ENCODE data around the gene PPP1R12B. TPM values are rescaled to one million over a fixed set of nuclear protein-coding genes. Genes with fewer than 3 reads are reported as not detected.

Gene PPP1R12B
- total RNA-seq, 4 donors from 2014 or later, result 747 to 1,375 (median 979) TPM

DNA sequence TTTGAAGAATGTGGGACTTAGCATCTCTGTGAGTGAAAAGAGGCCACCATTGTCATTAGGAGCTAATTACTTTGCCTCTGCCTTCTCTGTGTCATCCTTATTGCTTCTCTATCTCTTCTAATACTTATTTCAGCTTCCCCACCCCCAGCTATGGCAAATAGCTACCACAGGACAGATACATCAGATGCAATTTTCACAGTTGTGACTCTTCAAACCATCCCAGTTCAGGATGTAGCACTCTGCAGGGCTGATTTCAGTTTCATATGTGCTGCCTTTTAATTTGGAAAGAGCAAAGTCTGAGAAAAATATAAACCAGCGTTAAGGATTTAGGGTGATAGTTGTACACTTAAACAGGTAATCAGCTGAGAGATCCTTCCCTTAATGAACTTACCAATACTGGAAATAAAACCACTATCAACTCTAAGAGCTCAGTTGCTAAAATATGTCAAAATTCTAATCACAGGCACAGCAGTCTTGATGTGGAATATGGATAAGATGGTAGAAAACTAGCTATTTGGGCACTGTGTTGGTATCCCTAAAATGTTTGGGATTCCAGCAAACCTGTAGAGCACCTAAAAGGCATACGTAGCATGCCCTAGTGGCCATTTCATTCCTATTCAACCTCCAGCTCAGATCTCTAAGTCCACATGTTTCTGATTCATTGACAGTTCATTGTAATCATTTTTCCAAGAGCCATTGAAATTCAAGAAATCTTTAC lies 213.4 kb downstream of the PPP1R12B start:
- no peaks in the 10 kb centered on the region for H3K27me3 ChIP-seq
- no peak overlapping the region for H3K4me3 ChIP-seq
- peaks cover 28 to 100% (median 50%) of the 10 kb centered on the region in 3 donors for H3K4me1 ChIP-seq
- H3K27ac ChIP-seq, result peak overlapping the region; percentile 76 to 88 (median 86)
- 29 to 38% methylated on average over 2 of the region's 2 CpGs for whole genome bisulfite sequencing, 2 donors (ENCODE audit: low coverage in 1 of 2)
- peaks cover 8 to 36% of the 10 kb centered on the region in 2 donors for H3K36me3 ChIP-seq
- no peaks in the 10 kb centered on the region for H3K9me3 ChIP-seq
- ATAC-seq, result no peak
- TF ChIP-seq EP300 (IDR thresholded peaks at IDR 0.05) (no peak), POLR2AphosphoS5 (IDR thresholded peaks at IDR 0.05) (no peak)
- TF ChIP-seq, protein P1, sequence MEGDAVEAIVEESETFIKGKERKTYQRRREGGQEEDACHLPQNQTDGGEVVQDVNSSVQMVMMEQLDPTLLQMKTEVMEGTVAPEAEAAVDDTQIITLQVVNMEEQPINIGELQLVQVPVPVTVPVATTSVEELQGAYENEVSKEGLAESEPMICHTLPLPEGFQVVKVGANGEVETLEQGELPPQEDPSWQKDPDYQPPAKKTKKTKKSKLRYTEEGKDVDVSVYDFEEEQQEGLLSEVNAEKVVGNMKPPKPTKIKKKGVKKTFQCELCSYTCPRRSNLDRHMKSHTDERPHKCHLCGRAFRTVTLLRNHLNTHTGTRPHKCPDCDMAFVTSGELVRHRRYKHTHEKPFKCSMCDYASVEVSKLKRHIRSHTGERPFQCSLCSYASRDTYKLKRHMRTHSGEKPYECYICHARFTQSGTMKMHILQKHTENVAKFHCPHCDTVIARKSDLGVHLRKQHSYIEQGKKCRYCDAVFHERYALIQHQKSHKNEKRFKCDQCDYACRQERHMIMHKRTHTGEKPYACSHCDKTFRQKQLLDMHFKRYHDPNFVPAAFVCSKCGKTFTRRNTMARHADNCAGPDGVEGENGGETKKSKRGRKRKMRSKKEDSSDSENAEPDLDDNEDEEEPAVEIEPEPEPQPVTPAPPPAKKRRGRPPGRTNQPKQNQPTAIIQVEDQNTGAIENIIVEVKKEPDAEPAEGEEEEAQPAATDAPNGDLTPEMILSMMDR (IDR thresholded peaks at IDR 0.05), result peak; percentile 19 to 40 (median 28)

GRCh38 chr1:202562444-202563060 lies 214.1 kb downstream of the PPP1R12B start:
- TF ChIP-seq POLR2A (IDR thresholded peaks at IDR 0.05) (no peak), EP300 (IDR thresholded peaks at IDR 0.05) (no peak), POLR2AphosphoS5 (IDR thresholded peaks at IDR 0.05) (no peak)
- TF ChIP-seq, protein P1 (IDR thresholded peaks at IDR 0.05), result no peak
- Histone ChIP-seq H3K4me1 (peaks cover 35 to 100% (median 55%) of the 10 kb centered on the region in 3 donors), H3K27ac (peak overlapping the region; percentile 76 to 88 (median 86)), H3K27me3 (no peaks in the 10 kb centered on the region), H3K36me3 (peaks cover 8 to 37% of the 10 kb centered on the region in 2 donors), H3K9me3 (no peaks in the 10 kb centered on the region), H3K4me3 (no peak overlapping the region)
- WGBS, 2 donors (ENCODE audit: low coverage in 1 of 2), result 35 to 41% methylated on average over 12 to 13 of the region's 13 CpGs
- no peak for ATAC-seq

DNA sequence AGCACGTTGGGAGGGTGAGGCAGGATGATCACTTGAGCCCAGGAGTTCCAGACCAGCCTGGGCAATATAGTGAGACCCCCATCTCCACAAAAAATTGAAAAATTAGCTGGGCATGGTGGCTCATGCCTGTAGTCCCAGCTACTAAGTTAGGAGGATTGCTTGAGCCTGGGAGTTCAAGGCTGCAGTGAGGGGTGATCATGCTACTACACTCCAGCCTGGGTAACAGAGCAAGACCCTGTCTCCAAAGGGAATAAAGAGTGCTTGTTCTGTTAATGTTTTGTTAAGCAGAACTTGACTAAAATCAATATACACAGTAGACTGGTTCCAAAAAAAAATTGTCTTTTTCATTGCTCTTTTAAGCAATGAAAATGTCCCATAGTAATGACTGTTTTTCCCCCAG lies 215.3 kb downstream of the PPP1R12B start:
- Histone ChIP-seq H3K4me1 (peaks cover 45 to 100% (median 62%) of the 10 kb centered on the region in 3 donors), H3K27me3 (no peaks in the 10 kb centered on the region)
- WGBS, 2 donors (ENCODE audit: low coverage in 1 of 2), result 43 to 55% methylated on average over 1 of the region's 1 CpG

GRCh38 chr1:202564958-202565495 lies 216.5 kb downstream of the PPP1R12B start:
- H3K9me3 ChIP-seq, result no peaks in the 10 kb centered on the region
- peaks cover 55 to 100% (median 69%) of the 10 kb centered on the region in 3 donors for H3K4me1 ChIP-seq
- H3K36me3 ChIP-seq, result peaks cover 8 to 62% of the 10 kb centered on the region in 2 donors
- no peak for TF ChIP-seq POLR2AphosphoS5 (IDR thresholded peaks at IDR 0.05)
- TF ChIP-seq, protein P1 (IDR thresholded peaks at IDR 0.05), result no peak
- TF ChIP-seq EP300 (IDR thresholded peaks at IDR 0.05), result no peak
- no peak for TF ChIP-seq POLR2A (IDR thresholded peaks at IDR 0.05)
- H3K4me3 ChIP-seq, result no peak overlapping the region
- H3K27ac ChIP-seq, result peak overlapping the region; percentile 77 to 93 (median 86)
- ATAC-seq, result no peak
- H3K27me3 ChIP-seq, result no peaks in the 10 kb centered on the region
- 66 to 74% methylated on average over 2 of the region's 2 CpGs for WGBS, 2 donors (ENCODE audit: low coverage in 1 of 2)

More for the DNA sequence above, 215.3 kb downstream of the PPP1R12B start:
- H3K4me3 ChIP-seq, result no peak overlapping the region
- peak overlapping the region; percentile 77 to 93 (median 86) for H3K27ac ChIP-seq
- TF ChIP-seq, protein P1 (IDR thresholded peaks at IDR 0.05), result no peak
- TF ChIP-seq POLR2A (IDR thresholded peaks at IDR 0.05), result no peak
- TF ChIP-seq POLR2AphosphoS5 (IDR thresholded peaks at IDR 0.05), result no peak
- TF ChIP-seq EP300 (IDR thresholded peaks at IDR 0.05), result no peak
- no peaks in the 10 kb centered on the region for H3K9me3 ChIP-seq
- ATAC-seq, result no peak
- peaks cover 8 to 50% of the 10 kb centered on the region in 2 donors for H3K36me3 ChIP-seq

All from gastroesophageal sphincter (tissue), 4 donors.